GM12873 (cell line): ENCODE results near the gene MAP7.

ENCODE experiments used
- TF ChIP-seq, protein P1 (sequence below): IDR thresholded peaks from 2 replicates; pipeline ENCODE4 v1.5.1; 2012; ENCODE audit warnings: low read depth, mild to moderate bottlenecking, moderate library complexity, low read length, control low read depth; ENCODE audit not compliant: insufficient read depth; ENCODE audit errors: missing control alignments

Gene MAP7

DNA sequence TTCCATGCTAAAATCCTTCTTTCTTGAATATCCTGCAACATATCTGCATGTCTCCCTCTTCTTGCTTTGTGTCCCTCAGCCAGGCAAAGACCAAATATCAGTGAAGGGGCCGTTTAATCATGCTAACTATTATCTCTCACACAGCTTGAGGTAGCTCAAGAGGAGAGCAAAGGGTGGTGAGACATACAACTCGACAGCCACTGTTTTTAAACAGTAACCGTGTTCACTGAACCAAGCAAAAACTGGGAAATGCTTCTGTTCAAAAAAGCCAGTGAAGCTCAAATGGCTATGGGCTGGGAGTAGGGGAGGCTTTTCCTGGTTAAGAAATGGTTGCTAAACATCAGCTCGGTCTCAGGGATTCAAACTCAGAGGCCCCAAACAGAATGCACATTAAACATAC is 83.4 kb downstream of the MAP7 start:
- TF ChIP-seq, protein P1, sequence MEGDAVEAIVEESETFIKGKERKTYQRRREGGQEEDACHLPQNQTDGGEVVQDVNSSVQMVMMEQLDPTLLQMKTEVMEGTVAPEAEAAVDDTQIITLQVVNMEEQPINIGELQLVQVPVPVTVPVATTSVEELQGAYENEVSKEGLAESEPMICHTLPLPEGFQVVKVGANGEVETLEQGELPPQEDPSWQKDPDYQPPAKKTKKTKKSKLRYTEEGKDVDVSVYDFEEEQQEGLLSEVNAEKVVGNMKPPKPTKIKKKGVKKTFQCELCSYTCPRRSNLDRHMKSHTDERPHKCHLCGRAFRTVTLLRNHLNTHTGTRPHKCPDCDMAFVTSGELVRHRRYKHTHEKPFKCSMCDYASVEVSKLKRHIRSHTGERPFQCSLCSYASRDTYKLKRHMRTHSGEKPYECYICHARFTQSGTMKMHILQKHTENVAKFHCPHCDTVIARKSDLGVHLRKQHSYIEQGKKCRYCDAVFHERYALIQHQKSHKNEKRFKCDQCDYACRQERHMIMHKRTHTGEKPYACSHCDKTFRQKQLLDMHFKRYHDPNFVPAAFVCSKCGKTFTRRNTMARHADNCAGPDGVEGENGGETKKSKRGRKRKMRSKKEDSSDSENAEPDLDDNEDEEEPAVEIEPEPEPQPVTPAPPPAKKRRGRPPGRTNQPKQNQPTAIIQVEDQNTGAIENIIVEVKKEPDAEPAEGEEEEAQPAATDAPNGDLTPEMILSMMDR = no peak

DNA sequence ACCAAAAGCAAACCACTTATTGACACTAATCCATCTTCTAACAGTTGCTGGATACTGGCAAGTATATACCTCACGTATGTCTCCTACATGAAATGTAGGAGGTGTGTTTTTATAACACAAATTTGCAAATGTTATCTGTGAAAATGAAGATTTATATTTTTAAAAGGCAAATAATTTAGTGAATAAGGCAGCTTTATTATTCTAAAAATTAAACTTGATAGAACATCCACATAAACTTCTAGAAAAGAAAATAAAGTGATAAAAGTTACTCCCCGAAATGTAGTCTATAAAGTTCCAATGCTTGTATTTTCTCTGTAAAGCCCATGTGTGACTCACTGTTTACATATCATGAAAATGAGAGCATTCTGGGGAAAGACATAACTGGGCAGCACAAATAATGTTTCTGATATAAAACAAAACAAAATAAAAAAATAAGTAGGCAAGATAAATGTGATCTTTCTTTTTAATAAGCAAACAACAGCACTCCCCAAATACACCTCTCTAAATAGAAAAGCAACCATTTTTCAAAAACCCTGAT is 84.4 kb downstream of the MAP7 start:
- TF ChIP-seq, protein P1 = no peak

DNA sequence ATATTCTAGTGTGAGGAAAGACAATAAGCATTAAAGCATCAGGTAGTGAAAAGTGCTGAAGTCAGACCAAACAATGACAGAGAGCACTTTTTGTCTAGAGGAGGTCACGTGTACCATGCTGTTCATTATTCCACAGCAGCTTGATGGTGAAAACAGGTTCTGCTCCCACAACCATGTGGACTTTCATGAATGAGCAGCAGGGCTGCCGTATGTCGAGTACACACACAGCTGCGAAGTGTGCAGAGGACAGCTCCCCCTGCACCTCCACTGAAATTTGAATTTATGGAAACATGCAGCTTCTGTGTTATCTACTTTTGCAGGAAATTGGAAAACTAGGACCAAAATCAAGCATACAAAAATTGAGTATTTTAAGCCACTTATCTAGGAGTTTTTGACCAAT is 85.3 kb downstream of the MAP7 start:
- TF ChIP-seq, protein P1 = no peak

DNA sequence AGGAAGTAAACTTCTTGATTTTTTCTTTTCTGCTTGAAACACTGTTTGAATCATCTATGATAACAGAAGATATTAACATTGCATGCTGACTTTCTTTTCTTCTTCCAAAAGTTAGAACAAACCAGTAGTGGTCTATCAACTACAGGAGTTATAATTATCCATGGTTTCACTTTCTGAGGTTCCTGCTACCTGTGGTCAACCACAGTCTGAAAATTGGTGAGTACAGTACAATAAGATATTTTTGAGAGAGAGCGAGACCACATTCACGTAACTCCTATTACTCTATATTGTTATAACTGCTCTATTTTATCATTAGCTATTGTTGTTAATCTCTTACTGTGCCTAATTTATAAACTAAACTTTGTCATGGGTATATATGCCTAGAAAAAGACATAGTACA is 86.1 kb downstream of the MAP7 start:
- TF ChIP-seq, protein P1 = no peak

DNA sequence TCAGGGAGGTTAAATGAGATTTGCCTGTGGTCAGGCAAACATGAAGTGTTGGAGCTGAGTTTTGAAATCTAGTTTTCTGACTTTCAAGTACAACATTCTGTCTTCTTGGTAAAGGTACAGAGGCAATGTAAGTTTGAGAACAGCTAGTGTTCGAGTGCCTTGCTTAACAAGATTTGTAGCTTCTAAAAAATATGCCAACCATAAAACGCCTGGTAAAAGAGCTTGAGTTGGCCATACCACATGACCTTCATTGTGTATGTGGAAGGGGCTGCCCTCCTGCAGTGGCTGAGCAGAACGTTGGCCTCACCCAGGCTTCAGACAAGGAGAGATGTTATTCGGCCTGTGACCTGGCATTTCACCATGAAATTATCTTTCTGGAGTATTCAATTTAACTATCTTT is 86.5 kb downstream of the MAP7 start:
- TF ChIP-seq, protein P1 = no peak

DNA sequence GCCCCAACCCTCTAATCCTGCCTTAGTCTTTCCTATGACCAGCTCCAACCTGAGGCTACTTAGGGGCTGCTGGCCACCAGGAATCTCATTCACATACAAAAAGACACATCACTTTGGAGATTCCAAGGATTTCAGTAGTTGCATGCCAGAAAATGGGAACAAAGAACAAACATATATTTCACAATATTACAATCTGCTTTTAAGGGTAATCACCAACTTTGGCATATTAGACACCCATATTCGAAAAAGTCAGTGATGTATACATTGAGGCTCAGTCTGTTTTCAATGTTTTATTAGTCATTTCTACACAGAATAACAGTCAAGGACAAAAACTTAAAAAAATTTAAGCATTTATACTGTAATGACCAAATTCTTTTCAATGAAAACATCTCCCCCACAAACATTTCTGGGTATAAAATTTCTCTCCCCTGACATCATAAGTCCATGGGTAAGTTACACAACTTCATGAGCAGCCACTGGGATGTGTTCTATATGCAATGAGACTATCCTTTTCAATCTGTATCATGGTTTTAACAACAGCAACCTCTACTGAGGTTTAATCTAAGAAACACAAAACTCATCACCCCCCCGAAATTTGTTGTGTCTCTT is 103.5 kb downstream of the MAP7 start:
- TF ChIP-seq, protein P1 = no peak

DNA sequence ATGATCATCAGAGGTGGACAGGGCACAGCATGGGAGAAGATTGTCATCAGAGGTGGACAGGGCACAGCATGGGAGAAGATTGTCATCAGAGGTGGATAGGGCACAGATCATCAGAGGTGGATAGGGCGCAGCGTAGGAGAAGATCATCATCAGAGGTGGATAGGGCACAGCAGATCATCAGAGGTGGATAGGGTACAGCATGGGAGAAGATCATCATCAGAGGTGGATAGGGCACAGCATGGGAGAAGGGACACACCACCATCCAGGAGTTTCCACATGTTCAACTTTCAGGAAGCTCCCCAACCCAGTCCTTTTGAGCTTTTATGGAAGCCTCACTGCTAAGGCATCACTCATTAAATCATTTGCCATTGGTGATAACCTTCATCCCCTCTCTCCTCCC is 104.1 kb downstream of the MAP7 start:
- TF ChIP-seq, protein P1 = no peak
